SK-N-SH (cell line): ENCODE data around the gene TSC22D1. TPM values are rescaled to one million over a fixed set of nuclear protein-coding genes. Genes with fewer than 3 reads are reported as not detected.

Source experiments
- CTCF ChIA-PET: fragments of 300-600, 350-600 bp; formaldehyde crosslinking; extraction: SDS; loops from one replicate; lab custom pipeline; 2021; lab: Yijun Ruan, JAX
- POLR2A ChIA-PET: fragments of 350-600 bp; sonication (Branson Sonifier 250); formaldehyde crosslinking; extraction: SDS; loops from one replicate; lab custom pipeline; 2020; ENCODE audit warnings: antibody characterized with exemption, inconsistent platforms; lab: Yijun Ruan, JAX
- DNase-seq: peaks from one replicate; pipeline ENCODE4 v3.0.0; 2012
- H2AFZ ChIP-seq: fragments of 200-600 bp; sonication (generic); 2 replicates; pipeline ENCODE4 v1.8.1; 2016; ENCODE audit warnings: antibody characterized with exemption, mild to moderate bottlenecking, low read depth
- H3F3A ChIP-seq: fragments of 200-600 bp; sonication (generic); replicated peaks from 2 replicates; pipeline ENCODE3; 2016; ENCODE audit warnings: antibody characterized with exemption, mild to moderate bottlenecking; ENCODE audit not compliant: insufficient read depth
- H3K27ac ChIP-seq, 2 experiments: fragments of 200-500 bp in 1 of 2; fragments of 200-600 bp in 1 of 2; sonication (Bioruptor generic) in 1 of 2; sonication (generic), shearing (Covaris generic) in 1 of 2; 2 replicates each; pipeline versions ENCODE4 v1.5.1 to v1.6.1; 2014 to 2016; ENCODE audit warnings: low read depth in 2 of 2, inconsistent platforms in 1 of 2, low read length in 1 of 2, mild to moderate bottlenecking in 1 of 2, mixed read lengths in 1 of 2
- H3K27me3 ChIP-seq: fragments of 200-600 bp; sonication (generic), shearing (Covaris generic); 2 replicates; pipeline ENCODE4 v1.6.1; 2016; ENCODE audit warnings: mixed run types; ENCODE audit not compliant: insufficient read depth
- H3K36me3 ChIP-seq, 2 experiments: fragments of 200-500 bp in 1 of 2; fragments of 200-600 bp in 1 of 2; sonication (Bioruptor generic) in 1 of 2; sonication (generic) in 1 of 2; replicated peaks in 1 of 2; 2 replicates each; pipeline versions ENCODE3 to v1.5.1; 2014 to 2016; ENCODE audit warnings: low read length in 1 of 2, mild to moderate bottlenecking in 1 of 2; ENCODE audit not compliant: insufficient read depth in 2 of 2, control insufficient read depth in 1 of 2
- H3K4me1 ChIP-seq, 2 experiments: fragments of 200-500 bp in 1 of 2; fragments of 200-600 bp in 1 of 2; sonication (Bioruptor generic) in 1 of 2; sonication (generic), shearing (Covaris generic) in 1 of 2; 2 replicates each; pipeline versions ENCODE4 v1.5.1 to v1.6.1; 2014 to 2016; ENCODE audit warnings: low read depth in 1 of 2, low read length in 1 of 2, mixed run types in 1 of 2; ENCODE audit not compliant: insufficient read depth in 2 of 2, control insufficient read depth in 1 of 2
- H3K4me2 ChIP-seq: fragments of 200-600 bp; sonication (generic), shearing (Covaris generic); 2 replicates; pipeline ENCODE4 v1.6.1; 2017; ENCODE audit warnings: mixed run types
- H3K4me3 ChIP-seq, 2 experiments: fragments of 200-500 bp in 1 of 2; fragments of 200-600 bp in 1 of 2; sonication (Bioruptor generic) in 1 of 2; sonication (generic), shearing (Covaris generic) in 1 of 2; 2 replicates each; pipeline versions ENCODE4 v1.5.1 to v1.8.1; 2014 to 2016; ENCODE audit warnings: low read depth in 2 of 2, inconsistent platforms in 1 of 2, low read length in 1 of 2, mild to moderate bottlenecking in 1 of 2, mixed read lengths in 1 of 2, moderate library complexity in 1 of 2
- H3K79me2 ChIP-seq: fragments of 200-600 bp; sonication (generic); 2 replicates; pipeline ENCODE4 v1.8.1; 2017; ENCODE audit warnings: mild to moderate bottlenecking; ENCODE audit not compliant: insufficient read depth
- H3K9ac ChIP-seq: fragments of 200-600 bp; sonication (generic); 2 replicates; pipeline ENCODE4 v1.6.1; 2017; ENCODE audit warnings: mixed run types
- H3K9me2 ChIP-seq: fragments of 200-600 bp; sonication (generic); 2 replicates; pipeline ENCODE4 v1.6.1; 2017; ENCODE audit warnings: mixed run types
- H3K9me3 ChIP-seq: fragments of 200-600 bp; sonication (generic); 2 replicates; pipeline ENCODE4 v1.6.1; 2017; ENCODE audit warnings: mixed run types, mild to moderate bottlenecking, moderate library complexity
- H4K20me1 ChIP-seq: fragments of 200-600 bp; sonication (generic); 2 replicates; pipeline ENCODE4 v1.6.1; 2017; ENCODE audit warnings: mild to moderate bottlenecking, mixed run types; ENCODE audit not compliant: insufficient read depth
- GABPA ChIP-seq: IDR thresholded peaks from 2 replicates; pipeline ENCODE4 v1.4.0; 2012; ENCODE audit warnings: low read depth, mild to moderate bottlenecking
- JUND ChIP-seq: IDR thresholded peaks from 2 replicates; pipeline ENCODE4 v1.4.0; 2012
- MXI1 ChIP-seq: IDR thresholded peaks from 2 replicates; pipeline ENCODE4 v1.6.1; 2012; ENCODE audit warnings: mild to moderate bottlenecking, low read depth, low read length, improper control_type of control experiment
- NFIC ChIP-seq: IDR thresholded peaks from 2 replicates; pipeline ENCODE4 v1.4.0; 2012; ENCODE audit warnings: borderline replicate concordance
- POLR2AphosphoS5 ChIP-seq: IDR thresholded peaks from 2 replicates; pipeline ENCODE4 v1.6.1; 2012; ENCODE audit warnings: low read depth, low read length
- RAD21 ChIP-seq: IDR thresholded peaks from 2 replicates; pipeline ENCODE4 v1.6.1; 2012; ENCODE audit warnings: mild to moderate bottlenecking, low read length
- RFX5 ChIP-seq: IDR thresholded peaks from 2 replicates; pipeline ENCODE4 v1.6.1; 2012; ENCODE audit warnings: mild to moderate bottlenecking, improper control_type of control experiment, low read length
- SIN3A ChIP-seq: IDR thresholded peaks from 2 replicates; pipeline ENCODE4 v1.6.1; 2012; ENCODE audit warnings: low read depth, mild to moderate bottlenecking, low read length, moderate library complexity, borderline replicate concordance
- TCF12 ChIP-seq: IDR thresholded peaks from 2 replicates; pipeline ENCODE4 v1.4.0; 2012
- TEAD4 ChIP-seq: IDR thresholded peaks from 2 replicates; pipeline ENCODE4 v1.4.0; 2012; ENCODE audit warnings: mild to moderate bottlenecking, borderline replicate concordance; ENCODE audit not compliant: insufficient read depth
- WGBS: methylation state at CpG from one replicate; pipeline ENCODE4 v1.1.6; 2017; ENCODE audit warnings: low lambda C conversion rate; 5-methylcytosine and 5-hydroxymethylcytosine counted together
- polyA plus RNA-seq, 3 experiments: library from polyadenylated mRNA; depleted of rRNA; stranded (reverse); fragments of >200 nt; gene quantifications; 2 replicates each; pipeline ENCODE4 v1.2.3, GENCODE V29; 2012
- TF ChIP-seq, protein P1 (sequence below): IDR thresholded peaks from 2 replicates; pipeline ENCODE4 v1.6.1; 2012; ENCODE audit warnings: mild to moderate bottlenecking, low read depth, low read length, moderate library complexity
- TF ChIP-seq, protein P2 (sequence below): IDR thresholded peaks from 2 replicates; pipeline ENCODE4 v1.4.0; 2012; ENCODE audit warnings: low read depth
- TF ChIP-seq, protein P3 (sequence below): fragments of 150-350 bp; IDR thresholded peaks from 2 replicates; pipeline ENCODE4 v1.6.1; 2017; ENCODE audit warnings: antibody characterized with exemption, low read length, low read depth, borderline replicate concordance
- TF ChIP-seq, protein P4 (sequence below): IDR thresholded peaks from 2 replicates; pipeline ENCODE4 v1.4.0; 2012; ENCODE audit warnings: low read depth, borderline replicate concordance

Gene TSC22D1
- polyA plus RNA-seq, 1 of the 3 experiments (the other 2 are of a cell fraction): 137 TPM

DNA sequence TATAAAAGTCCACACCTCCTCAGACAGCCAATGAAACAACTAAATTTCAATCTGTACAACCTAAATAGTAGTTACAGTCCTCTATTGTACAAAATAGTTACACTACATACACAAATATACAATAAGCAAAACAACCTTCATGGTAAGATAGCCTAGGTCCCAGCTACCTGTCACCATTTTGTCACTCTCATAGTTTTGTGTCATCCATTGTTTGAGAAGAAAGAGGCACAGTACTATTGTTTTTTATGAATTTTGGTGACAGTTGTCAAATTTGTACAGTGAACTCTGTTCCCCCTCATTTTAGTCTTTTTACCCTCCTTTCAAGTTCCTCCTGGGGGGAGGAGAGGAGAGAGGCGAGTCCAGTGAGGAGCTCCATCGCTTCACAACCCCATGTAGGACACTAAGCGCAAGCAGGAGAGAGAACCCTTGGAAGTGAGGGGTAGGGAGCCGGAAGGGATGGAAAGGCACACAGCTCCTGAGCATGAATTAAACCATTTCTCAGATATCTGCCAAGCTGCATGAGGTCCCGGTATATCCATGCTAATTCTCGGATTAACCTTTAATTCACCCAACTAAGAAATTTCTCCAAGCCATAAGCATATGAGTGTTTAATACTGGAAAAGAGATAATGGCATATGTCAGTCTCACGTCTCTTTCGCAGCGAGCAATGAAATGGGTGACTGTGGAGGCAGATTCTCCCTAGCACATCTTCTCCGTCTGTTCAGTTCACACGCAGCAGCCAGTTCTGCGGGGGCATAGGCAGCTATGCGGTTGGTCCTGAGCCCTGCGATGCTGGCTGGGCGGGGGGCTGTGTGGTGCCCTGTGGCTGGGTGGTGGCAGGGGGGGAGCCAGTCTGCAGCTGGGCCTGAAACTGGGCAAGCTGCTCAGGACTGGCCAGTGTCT, 142.0 kb downstream of the TSC22D1 start (continued):
- TF ChIP-seq, protein P1, sequence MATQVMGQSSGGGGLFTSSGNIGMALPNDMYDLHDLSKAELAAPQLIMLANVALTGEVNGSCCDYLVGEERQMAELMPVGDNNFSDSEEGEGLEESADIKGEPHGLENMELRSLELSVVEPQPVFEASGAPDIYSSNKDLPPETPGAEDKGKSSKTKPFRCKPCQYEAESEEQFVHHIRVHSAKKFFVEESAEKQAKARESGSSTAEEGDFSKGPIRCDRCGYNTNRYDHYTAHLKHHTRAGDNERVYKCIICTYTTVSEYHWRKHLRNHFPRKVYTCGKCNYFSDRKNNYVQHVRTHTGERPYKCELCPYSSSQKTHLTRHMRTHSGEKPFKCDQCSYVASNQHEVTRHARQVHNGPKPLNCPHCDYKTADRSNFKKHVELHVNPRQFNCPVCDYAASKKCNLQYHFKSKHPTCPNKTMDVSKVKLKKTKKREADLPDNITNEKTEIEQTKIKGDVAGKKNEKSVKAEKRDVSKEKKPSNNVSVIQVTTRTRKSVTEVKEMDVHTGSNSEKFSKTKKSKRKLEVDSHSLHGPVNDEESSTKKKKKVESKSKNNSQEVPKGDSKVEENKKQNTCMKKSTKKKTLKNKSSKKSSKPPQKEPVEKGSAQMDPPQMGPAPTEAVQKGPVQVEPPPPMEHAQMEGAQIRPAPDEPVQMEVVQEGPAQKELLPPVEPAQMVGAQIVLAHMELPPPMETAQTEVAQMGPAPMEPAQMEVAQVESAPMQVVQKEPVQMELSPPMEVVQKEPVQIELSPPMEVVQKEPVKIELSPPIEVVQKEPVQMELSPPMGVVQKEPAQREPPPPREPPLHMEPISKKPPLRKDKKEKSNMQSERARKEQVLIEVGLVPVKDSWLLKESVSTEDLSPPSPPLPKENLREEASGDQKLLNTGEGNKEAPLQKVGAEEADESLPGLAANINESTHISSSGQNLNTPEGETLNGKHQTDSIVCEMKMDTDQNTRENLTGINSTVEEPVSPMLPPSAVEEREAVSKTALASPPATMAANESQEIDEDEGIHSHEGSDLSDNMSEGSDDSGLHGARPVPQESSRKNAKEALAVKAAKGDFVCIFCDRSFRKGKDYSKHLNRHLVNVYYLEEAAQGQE: no peak
- no peak for TF ChIP-seq TEAD4
- TF ChIP-seq JUND: no peak

DNA sequence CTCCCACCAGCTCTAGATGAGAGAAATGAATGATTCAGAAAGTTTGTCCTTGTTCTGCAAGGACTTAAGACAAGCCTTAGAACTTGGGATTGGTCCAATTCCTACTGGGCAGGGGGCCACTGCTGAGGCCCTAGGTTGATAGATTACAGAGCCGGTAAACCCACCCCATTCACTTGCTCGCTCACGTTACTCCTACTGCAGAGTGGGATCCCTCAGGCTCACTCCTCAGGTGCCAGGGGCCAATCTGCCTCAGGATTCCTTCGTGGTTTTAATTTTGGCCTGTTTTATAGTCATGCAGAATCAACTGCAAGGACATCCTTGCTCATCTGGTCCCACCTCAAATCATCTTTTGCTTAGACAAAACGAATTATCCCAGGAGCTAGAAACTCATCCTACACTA, 143.5 kb downstream of the TSC22D1 start:
- Histone ChIP-seq H3K9me2 (no peaks in the 10 kb centered on the region), H3F3A (peaks cover 37% of the 10 kb centered on the region), H3K9me3 (no peaks in the 10 kb centered on the region), H3K4me3 (no peak overlapping the region), H3K27ac (no peak overlapping the region), H4K20me1 (peaks cover 17% of the 10 kb centered on the region; the same call in 1 of the 2 replicates), H3K27me3 (no peaks in the 10 kb centered on the region), H3K36me3 (peaks cover 26 to 37% of the 10 kb centered on the region in 2 experiments), H3K4me2 (no peak overlapping the region), H3K4me1 (peaks cover 7 to 28% of the 10 kb centered on the region in 2 experiments; a peak in 2 of 4 replicates), H3K9ac (no peak overlapping the region), H2AFZ (no peak overlapping the region), H3K79me2 (peaks cover 27% of the 10 kb centered on the region)
- ChIA-PET POLR2A (no interaction called here), CTCF (no interaction called here)
- DNase-seq: no peak
- no peak for TF ChIP-seq NFIC
- TF ChIP-seq, protein P2, sequence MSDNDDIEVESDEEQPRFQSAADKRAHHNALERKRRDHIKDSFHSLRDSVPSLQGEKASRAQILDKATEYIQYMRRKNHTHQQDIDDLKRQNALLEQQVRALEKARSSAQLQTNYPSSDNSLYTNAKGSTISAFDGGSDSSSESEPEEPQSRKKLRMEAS: no peak
- TF ChIP-seq, protein P3, sequence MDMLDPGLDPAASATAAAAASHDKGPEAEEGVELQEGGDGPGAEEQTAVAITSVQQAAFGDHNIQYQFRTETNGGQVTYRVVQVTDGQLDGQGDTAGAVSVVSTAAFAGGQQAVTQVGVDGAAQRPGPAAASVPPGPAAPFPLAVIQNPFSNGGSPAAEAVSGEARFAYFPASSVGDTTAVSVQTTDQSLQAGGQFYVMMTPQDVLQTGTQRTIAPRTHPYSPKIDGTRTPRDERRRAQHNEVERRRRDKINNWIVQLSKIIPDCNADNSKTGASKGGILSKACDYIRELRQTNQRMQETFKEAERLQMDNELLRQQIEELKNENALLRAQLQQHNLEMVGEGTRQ: no peak
- no peak for TF ChIP-seq RFX5
- TF ChIP-seq TCF12: no peak
- TF ChIP-seq GABPA: no peak
- no peak for TF ChIP-seq MXI1
- no peak for TF ChIP-seq TEAD4
- no peak for TF ChIP-seq POLR2AphosphoS5
- TF ChIP-seq SIN3A: no peak
- TF ChIP-seq, protein P4, sequence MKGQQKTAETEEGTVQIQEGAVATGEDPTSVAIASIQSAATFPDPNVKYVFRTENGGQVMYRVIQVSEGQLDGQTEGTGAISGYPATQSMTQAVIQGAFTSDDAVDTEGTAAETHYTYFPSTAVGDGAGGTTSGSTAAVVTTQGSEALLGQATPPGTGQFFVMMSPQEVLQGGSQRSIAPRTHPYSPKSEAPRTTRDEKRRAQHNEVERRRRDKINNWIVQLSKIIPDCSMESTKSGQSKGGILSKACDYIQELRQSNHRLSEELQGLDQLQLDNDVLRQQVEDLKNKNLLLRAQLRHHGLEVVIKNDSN: no peak
- no peak for TF ChIP-seq JUND
- TF ChIP-seq, protein P1: no peak
- no peak for TF ChIP-seq RAD21
- 98% methylated on average over 5 of the region's 5 CpGs for WGBS
